Islet precursor cell (in vitro differentiated cells): ENCODE measurements around the gene RAB9B.
"Not testable (repeated sequence)": the region's sequence is repeated elsewhere in the genome, so short reads cannot be mapped to it uniquely, and the experiment has no call there.

Experiments
- DNase-seq: peaks from one replicate; pipeline ENCODE4 v3.0.0-alpha.2; 2018

RAB9B gene, protein sequence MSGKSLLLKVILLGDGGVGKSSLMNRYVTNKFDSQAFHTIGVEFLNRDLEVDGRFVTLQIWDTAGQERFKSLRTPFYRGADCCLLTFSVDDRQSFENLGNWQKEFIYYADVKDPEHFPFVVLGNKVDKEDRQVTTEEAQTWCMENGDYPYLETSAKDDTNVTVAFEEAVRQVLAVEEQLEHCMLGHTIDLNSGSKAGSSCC

DNA sequence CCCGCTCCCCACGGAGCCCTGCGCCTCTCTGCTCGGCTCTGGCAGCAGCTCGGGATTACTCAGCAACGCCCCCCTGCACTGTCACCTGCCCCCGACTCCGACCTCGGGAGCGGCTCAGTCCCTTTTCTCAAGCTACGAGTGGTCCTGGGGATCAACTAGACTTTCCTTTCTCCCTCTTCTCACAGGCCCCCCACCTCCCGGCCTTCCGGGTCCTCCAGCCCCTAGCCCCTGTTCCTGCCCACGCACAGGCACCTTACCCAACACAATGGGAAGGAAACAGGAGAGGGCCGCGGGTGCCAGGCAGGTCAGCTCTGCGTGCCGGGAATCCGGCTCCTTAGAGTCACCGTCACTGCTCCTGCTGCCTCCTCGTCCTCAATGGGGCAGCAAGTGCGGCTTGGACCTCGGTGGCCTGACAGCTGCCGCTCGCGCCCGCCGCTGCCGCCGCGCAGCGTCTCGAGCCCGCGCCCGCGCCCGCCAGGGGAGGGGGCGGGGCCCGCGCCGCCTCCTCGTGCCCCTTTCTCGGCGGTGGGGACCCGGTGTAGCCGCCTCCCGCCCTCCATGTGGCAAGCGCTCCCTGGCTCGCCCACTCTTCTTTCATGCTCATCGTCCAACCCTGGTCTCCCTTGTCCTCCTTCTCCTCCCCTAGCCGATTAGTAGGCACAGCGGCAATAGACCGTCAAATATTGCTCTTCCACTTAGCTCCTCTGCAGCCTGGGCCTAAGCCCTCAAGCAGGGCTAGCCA lies at the start of gene RAB9B:
TSS of gene RAB9B (minus strand) at position 455 of the 742 bp plus-strand sequence. CDS start 6,473 bp downstream, outside the sequence.
- peak; percentile 86 for DNase-seq

DNA sequence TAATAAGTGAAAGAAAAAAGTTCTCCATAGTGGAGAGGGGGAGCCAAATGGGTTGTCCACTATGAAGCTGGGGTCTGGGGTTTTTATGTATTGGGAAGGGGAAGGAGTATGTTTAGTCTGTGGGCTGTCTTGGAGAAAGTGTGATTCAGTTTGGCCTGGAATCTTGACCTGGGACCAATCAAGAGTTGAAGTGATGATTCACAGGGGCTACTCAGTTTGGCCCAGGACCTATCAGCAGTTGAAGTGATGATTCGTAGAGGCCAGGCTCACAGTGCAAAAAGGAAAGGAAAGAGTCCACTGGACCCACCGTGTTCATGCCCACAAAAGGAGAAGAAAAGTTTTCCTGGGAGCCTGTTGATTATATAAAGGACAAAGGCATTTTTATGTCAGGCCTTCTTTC lies 47.3 kb upstream of the RAB9B start:
- DNase-seq = peak; percentile 66

DNA sequence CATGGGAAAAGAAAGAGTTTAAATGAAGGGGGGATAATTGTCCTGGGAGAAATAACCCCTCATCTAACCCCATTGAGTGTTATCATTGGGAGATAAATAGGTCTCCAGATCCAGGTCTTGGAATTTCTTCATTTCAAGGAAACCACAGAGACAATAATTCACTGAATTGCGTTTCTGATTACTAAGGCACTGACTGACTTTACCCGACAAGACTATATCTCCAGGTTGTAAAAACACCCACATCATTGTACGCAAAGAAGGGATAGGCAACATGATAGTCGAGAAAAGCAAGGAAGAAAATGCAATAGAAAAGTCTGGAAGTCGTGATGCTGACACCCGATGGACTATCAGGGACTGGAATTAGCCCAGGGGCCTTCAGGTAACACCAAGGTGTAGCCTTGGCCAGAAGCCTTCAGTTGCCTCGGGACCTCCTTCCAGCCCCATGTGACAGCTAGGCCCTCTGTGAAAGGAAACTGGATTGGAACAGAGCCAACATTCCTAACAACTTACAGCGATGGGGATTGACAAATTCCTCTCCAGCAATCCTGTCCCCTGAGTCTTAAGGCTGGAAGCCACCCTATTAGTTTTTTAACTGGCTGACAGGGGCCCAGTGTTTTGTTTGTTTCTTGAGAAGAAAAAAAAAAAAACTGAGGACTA lies 46.5 kb upstream of the RAB9B start:
- DNase-seq = peak; percentile 82

DNA sequence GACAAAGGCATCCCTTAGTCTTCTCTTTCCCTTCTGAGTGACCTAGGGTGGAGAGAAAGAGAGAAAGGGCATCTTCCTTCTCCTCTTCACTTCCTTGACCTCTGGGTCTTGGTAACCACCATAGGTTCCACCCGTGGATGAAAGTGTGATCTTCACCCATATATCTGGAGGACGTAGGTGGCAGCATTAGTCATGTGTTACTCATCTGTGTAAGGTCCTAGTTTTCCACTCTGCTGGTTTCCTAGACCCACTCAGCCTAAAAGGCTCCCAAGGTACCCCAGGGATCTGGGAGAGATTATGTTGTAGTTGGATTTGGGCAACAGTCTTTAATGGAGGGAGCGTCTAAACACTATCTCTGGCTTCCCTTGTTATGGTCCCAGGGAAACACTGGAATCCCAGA lies 45.5 kb upstream of the RAB9B start:
- no peak for DNase-seq

DNA sequence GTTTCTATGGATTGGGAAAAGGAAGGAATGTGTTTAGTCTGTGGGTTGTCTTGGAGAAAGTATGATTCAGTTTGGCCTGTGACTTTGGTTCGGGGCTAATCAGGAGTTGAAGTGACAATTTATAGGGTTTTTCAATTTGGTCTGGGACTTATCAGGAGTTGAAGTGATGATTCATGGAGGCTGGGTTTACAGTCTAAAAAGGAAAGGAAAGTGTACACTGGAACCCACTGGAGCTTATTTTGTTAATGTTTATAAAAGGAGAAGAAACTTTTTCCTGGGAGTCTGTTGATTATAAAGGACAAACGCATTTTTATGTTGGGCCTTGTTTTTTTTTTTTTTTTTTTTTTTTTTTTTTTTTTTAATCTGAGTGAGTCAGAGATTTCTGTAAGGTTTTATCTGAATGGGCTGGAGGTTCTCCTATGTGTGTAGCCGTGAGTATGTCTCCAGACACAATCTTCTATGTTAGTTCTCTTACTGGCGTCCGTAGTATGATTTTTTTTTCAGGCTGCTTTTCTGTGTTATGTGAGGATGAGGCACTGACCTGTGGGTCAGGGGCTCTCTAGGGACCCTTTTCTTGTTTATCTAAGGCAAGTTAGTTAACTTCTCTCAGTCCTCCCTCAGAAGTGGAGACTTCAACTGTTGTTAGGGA lies 33.0 kb upstream of the RAB9B start:
- DNase-seq = no peak

DNA sequence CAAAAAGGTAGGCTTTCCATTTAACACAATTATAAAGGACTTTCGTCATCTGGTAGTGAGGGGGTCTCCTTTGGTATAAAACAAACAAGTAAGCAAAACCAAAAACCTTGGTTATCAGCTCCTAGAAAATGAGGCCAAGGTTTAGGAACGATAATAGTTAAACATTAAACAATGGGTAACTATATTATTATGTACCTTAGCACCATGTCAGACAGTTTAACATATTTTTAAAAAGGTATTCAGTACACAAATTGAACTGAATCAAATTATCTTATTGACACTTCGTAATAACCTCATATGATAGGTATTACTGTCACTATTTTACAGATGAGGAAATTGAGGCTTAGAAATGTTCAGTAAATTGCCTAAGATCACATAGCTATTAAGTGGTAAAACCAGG lies 32.1 kb upstream of the RAB9B start:
- no peak for DNase-seq

DNA sequence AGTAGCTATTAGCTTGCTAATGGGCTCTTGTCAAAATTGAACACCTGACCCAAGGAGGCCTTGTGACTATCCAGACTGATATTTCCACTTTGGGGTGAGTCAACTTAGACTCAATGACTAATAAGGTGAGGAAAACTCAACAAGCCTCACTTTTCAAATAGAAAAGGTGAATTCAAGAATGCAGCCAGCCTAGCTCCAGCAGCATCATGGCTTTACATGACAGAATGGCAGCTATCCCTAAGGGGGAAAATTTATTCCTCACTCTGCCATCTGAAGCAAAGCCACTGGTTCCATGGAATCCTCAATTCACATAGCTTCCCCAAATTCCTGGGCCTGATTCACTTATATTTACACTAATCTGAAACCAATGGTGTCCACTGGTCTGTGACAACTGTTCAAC lies 29.1 kb upstream of the RAB9B start:
- DNase-seq = no peak

DNA sequence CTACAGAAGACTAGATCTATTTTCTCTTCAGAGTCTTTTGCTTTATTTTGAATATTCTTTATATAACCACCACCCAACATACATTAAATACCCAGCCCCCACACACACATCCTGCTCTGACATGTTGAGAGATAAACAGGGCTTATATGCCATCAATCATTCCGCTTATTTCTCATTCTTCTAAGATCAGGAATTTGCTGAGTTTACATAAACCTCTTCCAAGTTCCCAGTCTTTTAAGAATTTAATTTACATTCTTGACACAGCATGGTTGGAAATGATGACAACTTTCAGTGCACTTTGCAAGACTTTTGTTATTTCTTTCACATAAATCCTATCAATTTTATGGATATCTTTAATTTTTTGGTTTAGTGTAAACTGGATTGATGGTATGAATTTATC lies 17.5 kb upstream of the RAB9B start:
- no peak for DNase-seq

DNA sequence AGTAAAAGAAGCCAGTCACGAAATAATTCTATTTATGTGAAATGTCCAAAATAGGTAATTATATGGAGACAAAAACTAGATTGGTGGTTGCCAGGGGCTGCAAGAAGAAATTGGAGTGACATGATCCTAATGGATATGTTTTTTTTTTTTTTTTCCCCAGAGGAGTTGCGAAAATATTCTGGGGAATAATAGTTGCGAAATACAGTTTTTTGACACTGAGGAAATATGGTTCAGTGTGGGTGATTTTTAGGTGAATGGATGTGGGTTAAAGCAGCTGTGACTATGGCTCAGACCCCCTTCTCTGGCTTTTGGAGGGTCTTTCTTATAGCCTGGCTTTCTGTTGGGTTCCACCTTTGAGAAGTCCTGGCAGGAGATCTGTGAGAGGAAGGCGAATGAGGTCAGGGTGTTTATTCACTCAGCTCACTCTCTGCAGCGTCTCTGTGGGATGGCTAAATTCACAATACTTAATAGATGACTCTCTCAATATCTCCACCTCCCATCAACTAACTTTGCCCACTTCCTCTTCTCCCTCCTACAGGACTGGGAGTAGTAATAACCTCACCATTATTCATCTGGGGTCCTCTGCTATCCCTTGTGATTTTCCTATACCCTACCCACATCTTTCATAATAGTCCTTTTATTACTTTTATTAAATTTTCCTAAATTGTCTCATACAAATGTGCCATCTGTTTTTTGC lies 15.3 kb upstream of the RAB9B start:
- no peak for DNase-seq

DNA sequence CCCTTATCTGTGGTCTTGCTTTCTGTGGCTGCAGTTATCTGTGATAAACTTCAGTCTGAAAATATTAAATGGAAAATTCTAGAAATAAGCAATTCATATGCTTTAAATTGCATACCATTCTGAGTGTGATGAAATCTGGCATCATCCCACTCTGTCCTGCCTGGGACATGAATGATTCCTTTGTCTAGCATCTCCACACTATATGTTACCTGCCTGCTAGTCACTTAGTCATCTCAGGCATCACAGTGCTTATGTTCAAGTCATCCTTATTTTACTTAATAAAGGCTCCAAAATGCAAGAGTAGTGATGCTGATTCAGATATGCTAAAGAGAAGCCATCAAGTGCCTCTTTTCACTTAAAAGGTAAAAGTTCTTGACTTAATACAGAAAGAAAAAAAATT lies 14.3 kb upstream of the RAB9B start:
- no peak for DNase-seq

DNA sequence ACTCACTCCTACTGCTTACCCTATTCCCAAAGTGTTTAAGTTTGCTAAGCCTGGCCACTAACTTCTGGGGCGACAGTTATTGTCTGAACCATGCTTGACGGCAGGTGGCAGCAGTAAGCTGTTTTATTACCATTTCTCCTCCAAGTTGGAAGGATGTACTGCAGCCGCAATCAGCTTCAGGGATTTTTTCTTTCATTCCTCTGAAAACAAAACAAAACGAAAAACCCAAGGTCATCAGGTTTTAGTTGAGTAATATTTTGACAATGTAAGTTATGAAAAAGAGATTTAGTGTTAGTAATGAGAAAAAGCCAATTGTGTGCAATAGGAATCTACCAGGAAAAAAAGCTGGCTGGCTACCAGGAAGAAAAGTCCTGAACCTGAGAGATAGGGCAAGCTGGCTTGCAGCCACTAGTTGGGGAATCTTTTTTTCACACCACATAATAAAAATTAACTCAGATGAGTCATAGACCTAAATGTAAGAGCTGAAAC lies 13.2 kb upstream of the RAB9B start:
- DNase-seq = peak; percentile 73

DNA sequence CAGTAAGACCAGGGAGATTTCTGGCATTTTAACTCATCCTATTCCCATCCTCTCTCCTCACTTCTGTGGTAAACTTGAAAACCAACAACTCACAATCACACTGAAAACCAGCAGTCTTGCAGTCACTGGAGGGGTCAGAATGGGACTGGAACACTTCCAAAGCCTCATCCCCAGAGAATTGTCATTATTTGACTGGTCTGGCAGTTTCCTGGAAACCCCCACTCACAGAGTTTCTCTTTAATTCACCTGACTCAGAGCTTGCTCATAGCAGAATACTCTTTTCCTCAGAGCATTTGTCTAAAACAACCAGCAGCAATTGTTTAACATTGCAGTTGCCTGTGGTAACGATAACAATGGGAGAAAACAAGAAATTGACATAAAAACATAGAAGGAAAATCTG lies 7.3 kb upstream of the RAB9B start:
- no peak for DNase-seq

DNA sequence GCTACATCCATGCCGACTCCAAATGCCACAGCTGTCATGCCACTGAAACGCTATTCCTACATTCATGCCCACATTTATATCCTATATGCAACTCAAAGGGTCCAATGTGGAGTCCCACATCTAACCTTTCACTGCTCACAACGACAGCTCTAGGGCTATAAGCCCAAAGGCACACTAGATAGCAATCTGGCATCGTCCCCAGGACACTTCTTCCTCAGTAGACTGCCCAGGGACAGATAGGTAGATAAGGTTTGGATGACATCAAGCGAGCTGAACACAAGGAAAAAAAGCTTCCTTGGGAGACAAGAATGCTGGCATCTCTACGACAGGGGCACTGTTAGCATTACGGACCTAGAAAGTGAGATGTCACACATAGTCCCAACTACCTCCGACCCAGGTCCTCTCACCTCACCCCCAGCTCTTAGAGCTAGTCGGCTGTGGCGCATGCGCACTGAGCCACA lies 685 bp downstream of the RAB9B start:
- no peak for DNase-seq

DNA sequence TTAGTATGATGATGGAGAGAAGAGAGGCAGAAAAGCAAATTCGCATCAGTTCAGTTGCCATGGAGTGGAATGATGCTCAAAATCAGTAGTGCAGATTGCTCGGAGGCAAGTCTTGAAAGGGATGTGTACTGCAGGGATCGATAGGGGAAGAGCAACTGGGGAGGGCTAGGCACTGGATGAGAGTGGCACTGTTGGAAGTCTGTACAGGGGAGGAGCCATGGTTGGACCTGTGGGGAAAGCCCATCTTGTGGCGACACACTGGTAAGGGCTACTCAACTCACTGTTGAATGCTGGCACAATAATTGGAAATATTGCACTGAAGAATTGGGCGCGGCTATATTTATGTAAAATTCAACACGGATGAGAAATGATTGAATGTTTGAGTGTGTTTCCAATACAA lies 1.2 kb downstream of the RAB9B start:
- DNase-seq = no peak

DNA sequence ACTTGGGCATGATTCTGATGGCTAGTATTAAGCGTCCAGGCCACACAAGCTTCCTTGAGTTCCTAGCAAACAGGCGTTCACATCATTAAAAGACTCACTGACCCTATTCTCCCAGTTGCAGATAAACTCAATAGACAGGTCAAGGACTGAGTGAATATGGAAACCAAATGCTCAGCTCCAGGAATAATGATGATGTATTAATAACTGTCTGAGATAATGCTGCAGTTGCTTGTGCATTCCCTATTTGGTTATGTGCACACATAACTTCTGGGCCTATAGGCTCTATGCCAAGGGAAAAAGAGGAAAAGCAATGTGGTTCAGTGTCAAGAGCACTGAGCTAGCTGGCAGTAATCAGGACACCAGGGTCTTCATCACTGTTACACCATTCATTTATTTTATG lies 3.5 kb downstream of the RAB9B start:
- DNase-seq = no peak

DNA sequence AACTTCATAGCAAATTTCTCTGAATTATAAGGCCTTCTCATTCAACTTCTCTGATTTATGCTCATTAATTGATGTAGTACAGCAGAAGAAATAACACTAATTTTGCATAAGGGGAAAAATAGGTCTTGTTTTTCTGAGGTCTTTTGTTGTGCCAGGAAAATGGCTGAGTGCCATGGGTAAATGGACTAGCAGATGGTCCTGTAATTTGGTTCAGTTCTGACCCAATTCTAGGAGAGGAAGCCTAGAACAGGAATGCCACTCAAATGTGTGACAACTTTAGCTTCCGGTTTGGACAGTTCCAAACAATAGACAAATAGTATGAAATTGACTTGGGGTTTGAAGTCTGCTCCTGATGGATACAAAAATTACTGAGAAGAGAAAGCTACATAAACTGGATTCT lies 6.2 kb downstream of the RAB9B start:
- no peak for DNase-seq

DNA sequence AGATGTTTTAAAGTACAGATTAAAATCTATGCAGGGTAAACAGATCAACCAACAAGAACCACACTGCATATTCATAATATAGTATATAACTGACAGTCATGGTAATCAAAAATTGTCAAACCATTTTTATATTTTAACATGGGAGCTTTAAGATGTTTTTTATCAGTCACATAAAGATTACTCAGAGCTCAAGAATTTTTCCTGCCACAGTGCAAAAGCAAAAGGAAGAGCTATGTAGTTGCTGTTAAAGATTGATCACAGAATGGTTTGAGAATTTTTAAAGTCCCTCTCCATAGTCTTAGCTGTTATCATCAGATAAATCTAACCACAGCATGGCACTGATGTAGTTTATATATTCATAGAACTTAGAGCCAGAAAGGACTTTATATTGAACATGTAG lies 8.5 kb downstream of the RAB9B start:
- DNase-seq = no peak

DNA sequence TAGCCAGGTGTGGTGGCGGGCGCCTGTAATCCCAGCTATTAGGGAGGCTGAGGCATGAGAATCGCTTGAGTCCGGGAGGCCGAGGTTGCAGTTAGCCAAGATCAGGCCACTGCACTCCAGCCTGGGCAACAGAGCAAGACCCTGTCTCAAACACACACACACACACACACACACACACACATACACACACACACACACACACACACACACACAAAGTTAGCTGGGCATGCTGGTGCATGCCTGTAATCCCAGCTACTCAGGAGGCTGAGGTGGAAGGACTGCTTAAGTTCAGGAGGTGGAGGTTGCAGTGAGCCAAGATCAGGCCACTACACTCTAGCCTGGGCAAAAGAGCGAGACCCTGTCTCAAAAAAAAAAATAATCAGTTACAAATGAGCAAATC lies 11.3 kb downstream of the RAB9B start:
- DNase-seq = not testable (repeated sequence)

DNA sequence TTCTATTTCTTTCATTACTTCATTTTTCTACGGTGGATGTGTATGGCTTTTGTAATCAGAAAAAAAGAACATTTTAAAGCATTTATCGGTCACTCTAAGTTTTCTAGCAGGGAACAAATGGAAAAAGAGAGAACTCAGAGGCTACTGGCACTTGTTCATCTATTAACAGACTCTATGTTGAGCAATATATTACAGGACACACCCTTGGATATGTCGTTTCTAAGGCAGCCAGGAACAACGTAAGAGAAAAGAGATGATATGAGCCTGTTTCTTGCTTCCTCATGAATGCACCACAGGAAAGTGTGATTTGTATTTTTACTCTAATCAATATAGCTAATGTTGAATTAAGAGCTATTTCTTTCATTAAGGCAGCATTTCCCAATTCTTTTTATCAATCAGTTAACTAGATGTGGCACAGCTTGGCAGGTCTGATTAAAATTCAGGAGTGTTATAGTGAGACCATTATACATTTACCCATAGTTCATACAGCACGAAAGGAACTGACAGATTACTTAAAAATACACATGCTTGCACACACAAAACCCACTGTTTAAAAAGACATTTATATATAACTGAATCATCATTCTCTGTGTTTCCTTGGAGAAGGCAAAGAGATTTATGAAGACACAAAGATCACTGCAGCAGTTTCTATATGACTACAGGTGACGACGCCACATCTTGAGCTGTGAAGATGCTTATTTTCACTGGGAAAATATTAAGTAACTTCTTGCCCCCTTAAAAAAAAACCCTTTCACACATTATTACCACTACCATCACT lies 13.0 kb downstream of the RAB9B start:
- DNase-seq = no peak

DNA sequence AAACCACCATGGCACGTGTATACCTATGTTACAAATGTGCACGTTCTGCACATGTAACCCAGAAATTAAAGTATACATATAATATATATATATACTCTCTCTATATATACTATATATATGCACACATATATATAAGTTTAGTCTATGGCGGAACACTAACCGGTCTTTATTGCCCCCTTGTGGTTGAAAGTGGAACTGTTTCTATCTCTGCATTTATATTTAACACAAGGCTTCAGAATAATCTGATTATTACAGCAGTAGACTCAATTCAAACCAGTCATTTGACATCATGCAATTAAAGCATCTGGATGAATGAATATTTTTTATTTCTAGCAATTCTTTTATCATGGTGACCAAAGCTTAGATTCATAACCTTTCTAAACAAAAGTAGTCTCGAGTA lies 14.6 kb downstream of the RAB9B start:
- DNase-seq = no peak

DNA sequence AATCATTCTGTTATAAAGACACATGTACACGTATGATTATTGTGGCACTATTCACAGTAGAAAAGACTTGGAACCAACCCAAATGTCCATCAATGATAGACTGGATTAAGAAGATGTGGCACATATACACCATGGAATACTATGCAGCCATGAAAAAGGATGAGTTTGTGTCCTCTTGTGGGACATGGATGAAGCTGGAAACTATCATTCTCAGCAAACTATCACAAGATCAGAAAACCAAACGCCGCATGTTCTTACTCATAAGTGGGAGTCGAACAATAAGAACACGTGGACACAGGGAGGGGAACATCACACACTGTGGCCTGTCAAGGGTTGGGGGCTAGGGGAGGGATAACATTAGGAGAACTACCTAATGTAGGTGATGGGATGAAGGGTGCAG lies 15.0 kb downstream of the RAB9B start:
- DNase-seq = not testable (repeated sequence)

DNA sequence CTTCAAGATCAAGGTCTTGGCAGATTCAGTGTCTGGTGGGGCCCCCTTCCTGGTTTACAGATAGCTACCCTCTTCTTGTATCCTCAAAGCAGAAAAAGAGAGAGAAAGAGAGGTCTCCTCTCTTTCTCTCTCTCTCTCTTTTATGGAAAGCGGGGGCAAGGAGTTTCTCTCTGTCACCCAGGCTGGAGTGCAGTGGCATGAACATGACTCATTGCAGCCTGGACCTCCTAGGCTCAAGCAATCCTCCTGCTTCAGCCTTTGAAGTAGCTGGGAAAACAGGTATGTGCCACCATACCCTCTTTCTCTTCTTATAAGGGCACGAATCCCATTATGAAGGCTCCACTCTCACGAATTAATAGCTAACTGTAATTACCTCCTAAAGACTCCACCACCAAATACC lies 20.2 kb downstream of the RAB9B start:
- peak; percentile 71 for DNase-seq
